GM18909 (cell line): ENCODE results near the gene MRTFA.
"Not testable (repeated sequence)": the region's sequence is repeated elsewhere in the genome, so short reads cannot be mapped to it uniquely, and the experiment has no call there.

Experiments used
- ATAC-seq: cut with Tn5 transposase; IDR thresholded peaks from one replicate; pipeline ENCODE4 v1.9.1; 2021; ENCODE audit warnings: mild to moderate bottlenecking; ENCODE audit not compliant: unreplicated experiment, poor library complexity

The MRTFA gene

DNA sequence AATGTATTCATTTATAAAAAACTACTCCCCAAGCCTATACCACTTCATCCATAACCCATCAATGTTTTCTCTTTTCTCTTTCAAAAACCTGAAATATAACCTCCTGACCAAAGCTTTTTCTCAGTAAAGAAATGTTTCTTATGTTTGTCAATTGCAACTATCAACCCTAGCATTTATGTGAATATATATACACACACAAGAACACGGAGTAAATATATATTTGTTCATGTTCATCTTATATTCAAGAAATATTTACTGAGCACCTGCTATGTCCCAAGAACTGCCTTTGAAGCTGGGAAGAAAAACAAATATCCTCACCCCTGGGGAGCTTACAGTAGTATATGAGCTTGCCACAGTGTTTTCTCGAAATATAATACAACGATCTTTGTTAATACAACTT is 3.5 kb downstream of the MRTFA start:
- no peak for ATAC-seq

DNA sequence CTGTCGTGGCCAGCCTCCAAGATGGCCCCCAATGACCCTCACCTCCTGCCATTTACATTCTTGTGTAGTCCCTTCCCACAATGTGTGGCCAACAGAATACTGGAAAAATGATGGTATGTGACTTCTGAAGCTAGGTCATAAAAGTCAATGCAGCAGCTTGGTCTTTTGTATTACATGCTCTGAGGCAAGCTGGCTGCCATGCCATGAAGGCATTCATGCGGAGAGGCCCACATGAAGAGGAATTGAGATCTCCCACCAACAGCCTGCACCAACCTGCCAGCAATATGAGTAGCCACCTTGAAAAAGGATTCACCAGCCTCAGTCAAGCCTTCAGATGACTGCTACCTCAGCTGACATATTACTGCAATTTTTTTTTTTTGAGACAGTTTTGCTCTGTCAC is 4.6 kb downstream of the MRTFA start:
- no peak for ATAC-seq

GRCh38 chr22:40628354-40629042 is 8.0 kb downstream of the MRTFA start:
- no peak for ATAC-seq

GRCh38 chr22:40627612-40628011 is 8.9 kb downstream of the MRTFA start:
- no peak for ATAC-seq

DNA sequence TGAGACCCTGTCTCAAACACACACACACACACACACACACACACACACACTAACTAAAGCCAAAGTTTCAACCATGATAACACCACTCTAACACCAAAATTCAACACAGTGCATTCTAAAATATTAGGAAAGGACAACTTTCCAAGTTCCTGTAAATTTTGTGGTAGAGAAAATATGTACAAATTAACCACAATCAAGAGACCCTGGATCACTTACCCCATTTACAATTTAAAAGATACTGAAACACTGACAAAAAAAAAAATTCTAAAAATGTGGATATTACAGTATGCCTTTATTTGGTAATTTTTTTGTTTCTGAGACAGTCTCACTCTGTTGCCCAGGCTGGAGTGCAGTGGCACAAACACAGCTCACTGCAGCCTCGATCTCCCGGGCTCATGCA is 9.7 kb downstream of the MRTFA start:
- no peak for ATAC-seq

GRCh38 chr22:40625794-40626193 is 10.7 kb downstream of the MRTFA start:
- not testable (repeated sequence) for ATAC-seq

DNA sequence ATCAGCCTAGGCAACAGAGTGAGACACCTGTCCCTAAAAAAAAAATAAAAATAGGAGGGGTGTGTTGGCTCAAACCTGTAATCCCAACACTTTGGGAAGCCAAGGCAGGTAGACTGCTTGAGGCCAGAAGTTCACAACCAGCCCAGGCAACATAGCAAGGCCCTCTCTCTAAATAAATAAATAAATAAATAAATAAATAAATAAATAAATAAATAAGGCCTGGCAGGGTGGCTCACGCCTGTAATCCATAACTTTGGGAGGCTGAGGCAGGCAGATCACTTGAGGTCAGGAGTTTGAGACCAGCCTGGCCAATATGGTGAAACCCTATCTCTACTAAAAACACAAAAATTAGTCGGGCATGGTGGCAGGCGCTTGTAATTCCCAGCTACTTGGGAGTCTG is 11.2 kb downstream of the MRTFA start:
- not testable (repeated sequence) for ATAC-seq

DNA sequence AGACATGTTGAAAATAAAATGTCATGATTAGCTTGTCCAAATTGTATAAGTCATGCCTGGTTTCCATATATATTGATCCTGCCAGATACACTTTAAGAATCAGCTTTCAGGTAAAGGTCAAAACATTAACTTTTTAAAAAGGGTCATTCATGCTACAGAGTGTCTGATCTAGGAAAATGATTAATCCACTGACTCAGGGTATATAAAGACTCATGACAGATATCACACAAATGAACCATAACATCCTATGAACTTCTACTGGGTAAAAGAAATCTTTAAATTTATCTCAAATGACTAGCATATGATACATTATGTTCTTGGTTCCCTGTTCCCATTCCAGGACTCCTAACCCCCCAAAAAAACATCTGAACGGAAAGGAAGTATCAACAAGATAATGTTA is 11.7 kb downstream of the MRTFA start:
- ATAC-seq: no peak

DNA sequence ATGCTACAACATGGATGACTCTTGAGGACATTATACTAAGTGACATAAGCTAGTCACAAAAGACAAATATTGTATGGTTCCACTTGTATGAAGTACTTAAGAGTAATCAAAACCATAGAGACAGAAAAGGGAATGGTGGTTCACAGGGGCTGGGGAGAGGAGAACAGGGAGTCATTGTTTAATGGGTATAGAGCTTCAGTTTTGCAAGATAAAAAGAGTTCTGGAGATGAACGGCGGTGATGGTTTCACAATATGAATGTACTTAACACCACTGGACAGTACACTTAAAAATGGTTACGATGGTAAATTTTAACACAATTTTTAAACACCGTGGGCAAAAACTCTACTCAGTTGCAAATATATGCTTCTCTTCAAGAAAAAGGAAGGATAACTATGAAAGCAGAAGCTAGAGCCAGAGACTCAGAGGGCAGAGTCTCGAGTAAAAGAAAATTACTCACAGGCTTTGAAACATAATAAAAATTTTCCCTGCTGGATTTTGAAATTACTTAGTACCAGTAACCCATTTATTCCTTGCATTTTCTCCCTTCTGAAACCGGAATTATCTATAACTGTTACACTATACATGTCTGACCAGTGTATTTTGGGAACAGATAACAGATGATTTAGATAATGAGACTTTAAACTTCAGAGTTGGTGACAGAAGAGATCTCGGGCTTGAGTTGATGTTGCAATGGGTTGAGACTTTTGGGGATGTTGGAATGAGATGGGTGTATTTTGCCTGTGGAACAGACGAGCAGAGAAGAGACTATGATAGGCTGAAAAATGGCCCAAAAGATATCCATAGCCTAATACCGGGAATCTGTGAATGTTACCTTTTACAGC is 15.0 kb downstream of the MRTFA start:
- no peak for ATAC-seq

GRCh38 chr22:40620464-40621046 is 16.0 kb downstream of the MRTFA start:
- ATAC-seq: no peak

GRCh38 chr22:40618400-40618799 is 18.1 kb downstream of the MRTFA start:
- no peak for ATAC-seq

- no peak for ATAC-seq
Observed at GRCh38 chr22:40616578-40616977, 19.9 kb downstream of the MRTFA start.

DNA sequence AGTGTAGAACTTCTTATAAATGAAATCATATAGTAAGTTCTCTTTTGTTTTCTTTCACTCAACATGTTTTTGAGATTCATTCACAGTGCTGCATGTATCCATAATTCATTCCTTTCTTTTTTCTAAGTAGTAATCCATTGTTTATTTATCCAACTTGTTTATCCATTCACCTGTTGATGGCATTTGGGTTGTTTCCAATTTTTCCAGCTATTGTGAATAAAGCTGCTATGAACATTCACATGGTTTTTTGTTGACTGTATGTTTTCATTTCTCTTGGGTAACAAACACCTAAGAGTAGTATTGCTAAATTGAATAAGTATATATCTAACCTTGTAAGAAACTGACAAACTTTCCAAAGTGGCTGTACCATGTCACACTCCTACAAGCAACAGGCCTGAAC is 23.5 kb downstream of the MRTFA start:
- no peak for ATAC-seq

DNA sequence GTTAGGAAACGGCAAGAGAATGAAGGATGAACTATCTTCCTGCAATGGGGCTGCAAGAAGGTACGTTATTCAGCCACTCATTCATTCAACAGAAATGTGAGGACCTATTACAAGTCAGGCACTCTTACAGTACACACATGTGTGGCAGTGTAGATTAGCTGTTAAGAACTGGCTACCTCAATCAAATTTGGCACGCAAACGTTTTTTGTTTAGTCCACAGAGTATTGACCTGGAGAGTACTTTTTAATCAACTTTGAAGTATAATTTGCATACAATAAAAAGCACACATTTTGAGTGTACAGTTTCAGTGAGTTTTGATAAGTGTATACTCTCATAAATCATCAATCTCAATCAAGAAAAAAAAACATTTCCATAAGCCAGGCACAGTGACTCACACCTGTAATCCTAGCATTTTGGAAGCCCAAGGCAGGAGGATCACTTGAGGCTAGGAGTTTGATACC is 24.2 kb downstream of the MRTFA start:
- ATAC-seq: no peak

DNA sequence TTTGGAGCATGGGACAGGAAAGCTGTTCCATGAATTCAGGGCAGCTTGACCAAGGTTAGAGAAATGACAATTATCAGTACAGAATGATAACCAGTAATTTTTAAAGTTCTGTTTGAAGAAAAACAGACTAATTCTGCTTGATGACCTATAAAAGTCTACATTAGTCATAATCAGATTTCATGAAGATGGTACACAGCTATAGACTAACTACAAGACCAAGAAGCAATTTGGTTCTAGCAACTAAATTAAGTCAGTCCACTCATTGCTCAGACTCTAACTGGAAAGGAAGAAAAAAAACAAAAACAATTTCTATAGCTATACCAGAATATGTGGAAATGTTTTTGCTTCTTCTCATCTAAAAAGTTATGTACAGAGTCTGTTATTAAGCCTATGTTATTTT is 24.9 kb downstream of the MRTFA start:
- ATAC-seq: no peak

DNA sequence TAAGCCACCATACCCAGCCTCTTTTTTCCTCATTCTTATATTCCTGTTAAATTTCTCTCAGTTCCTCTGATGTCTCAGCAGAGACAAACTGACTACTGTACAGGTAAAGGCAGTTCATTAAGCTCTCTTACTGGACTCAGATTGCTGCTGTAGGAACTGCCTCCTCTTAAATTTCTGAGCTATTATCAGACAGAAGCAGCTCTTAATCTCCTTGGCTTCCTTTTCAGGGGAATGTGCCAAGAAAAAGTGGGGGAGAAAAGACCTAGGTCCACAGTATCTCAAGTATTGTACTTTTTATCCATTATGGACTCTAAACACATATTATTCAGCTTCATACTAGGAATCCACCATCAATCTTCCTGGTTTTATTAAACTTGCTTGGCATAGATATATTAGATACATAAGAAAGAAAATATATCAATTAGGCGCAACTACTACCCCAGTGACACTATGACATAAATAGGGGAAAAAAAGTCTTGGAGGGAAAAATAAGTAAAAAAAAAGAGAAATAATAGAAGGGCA is 26.1 kb downstream of the MRTFA start:
- ATAC-seq: no peak

DNA sequence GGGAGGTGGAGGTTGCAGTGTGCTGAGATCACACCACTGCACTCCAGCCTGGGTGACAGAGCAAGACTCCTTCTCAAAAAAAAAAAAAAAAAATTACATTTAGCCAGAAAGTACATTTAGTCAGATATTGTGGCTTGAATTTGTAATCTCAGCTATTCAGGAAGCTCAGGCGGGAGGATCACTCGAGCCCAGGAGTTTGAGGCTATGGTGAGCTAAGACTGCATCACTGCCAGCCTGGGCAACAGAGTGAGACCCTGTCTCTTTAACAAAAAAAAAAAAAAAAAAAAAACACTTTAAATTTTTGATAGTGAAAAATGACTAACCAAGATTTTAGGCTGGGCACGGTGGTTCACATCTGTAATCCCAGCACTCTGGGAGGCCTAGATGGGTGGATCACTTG is 27.3 kb downstream of the MRTFA start:
- no peak for ATAC-seq

GRCh38 chr22:40607506-40607905 is 29.0 kb downstream of the MRTFA start:
- ATAC-seq: no peak

- ATAC-seq: no peak
Observed at GRCh38 chr22:40606306-40606705, 30.2 kb downstream of the MRTFA start.

DNA sequence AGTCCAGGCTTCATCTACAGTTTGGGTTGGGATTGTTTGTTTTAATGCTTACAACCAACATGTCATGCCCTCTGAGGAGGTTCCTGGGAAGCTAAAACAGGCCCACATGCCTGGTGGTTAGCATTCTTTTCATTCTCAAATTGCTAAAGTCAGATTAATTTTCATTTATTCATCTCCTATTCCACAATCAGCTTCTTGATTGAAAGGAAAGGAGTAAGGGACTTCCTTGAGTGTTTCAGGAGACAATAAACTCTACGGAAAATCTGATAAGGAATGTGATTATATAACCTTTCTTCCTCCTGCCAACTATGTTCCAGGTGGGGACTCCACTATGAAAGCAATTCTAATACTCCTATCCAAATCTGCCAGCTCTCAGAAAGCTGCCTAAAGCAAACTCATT is 30.8 kb downstream of the MRTFA start:
- ATAC-seq: no peak

DNA sequence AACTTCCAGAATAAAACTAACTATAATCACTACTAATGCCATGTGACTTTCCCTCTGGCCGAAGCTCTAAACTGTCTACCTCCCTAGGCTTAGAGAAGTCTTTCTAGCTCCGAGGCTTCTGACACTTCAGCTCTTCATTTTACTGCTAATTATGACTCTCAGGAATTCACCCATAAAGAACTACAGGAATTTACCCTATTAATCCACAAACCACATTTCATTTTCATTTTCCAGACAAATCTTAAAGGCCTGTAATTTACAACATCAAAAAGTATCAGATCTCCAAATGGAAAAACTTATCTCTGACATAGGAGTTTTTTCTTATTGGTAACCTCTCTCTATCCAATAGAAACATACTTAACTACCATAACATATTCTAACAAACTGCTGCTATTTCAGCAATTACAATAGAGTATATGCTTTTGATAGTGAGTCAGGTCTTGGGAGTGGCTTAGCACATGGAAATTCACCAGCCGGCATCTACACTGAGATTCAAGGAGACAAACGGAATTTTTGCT is 33.4 kb downstream of the MRTFA start:
- ATAC-seq: no peak
